Measurements from ENCODE around the gene MSL2.
"Not testable (repeated sequence)": the region's sequence is repeated elsewhere in the genome, so short reads cannot be mapped to it uniquely, and the experiment has no call there.

MSL2 gene

DNA sequence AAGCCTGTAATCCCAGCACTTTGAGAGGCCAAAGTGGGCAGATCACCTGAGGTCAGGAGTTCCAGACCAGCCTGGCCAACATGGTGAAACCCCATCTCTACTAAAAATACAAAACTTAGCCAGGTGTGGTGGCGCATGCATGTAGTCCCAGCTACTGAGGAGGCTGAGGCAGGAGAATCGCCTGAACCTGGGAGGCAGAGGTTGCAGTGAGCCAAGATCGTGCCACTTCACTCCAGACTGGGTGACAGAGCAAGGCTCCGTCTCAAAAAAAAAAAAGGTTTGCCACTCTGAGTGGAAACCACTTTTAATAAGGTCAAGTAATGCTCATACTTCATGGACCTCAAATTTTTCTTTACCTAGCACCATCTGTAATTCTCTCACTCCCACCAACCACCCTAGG lies 51.7 kb downstream of the MSL2 start:
- not testable (repeated sequence) for DNase-seq (ENCODE audit: low read depth)

- DNase-seq (ENCODE audit: low read depth) = peak; percentile 94
Measured at GRCh38 chr3:136142592-136142991, 53.5 kb downstream of the MSL2 start.

- peak; percentile 32 for DNase-seq (ENCODE audit: low read depth)
Measured at GRCh38 chr3:136141891-136142290, 54.2 kb downstream of the MSL2 start.

GRCh38 chr3:136141291-136141785 lies 54.8 kb downstream of the MSL2 start:
- DNase-seq (ENCODE audit: low read depth) = no peak

GRCh38 chr3:136136454-136136853 lies 59.7 kb downstream of the MSL2 start:
- no peak for DNase-seq (ENCODE audit: low read depth)

- no peak for DNase-seq (ENCODE audit: low read depth)
Measured at GRCh38 chr3:136135039-136135802, 60.9 kb downstream of the MSL2 start.

DNA sequence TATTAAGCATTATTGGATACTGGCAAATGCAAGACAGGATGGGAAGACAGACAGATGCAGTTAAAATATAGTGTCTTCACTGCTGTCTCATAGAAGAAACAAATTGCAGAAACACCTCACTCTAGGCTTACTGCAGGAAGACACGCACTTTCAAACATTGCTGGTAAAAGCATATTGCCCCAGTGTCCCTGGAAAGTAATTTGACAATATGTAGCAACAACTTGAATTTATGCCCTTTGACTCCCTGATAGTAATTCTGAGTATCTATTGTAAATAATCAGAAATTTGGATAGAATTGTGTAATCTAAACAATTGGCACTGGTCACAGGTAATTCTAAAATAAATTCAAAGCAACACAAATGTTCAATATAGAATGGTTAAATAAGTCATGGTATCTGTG lies 62.0 kb downstream of the MSL2 start:
- no peak for DNase-seq (ENCODE audit: low read depth)

GRCh38 chr3:136131647-136132046 lies 64.5 kb downstream of the MSL2 start:
- not testable (repeated sequence) for DNase-seq (ENCODE audit: low read depth)

DNA sequence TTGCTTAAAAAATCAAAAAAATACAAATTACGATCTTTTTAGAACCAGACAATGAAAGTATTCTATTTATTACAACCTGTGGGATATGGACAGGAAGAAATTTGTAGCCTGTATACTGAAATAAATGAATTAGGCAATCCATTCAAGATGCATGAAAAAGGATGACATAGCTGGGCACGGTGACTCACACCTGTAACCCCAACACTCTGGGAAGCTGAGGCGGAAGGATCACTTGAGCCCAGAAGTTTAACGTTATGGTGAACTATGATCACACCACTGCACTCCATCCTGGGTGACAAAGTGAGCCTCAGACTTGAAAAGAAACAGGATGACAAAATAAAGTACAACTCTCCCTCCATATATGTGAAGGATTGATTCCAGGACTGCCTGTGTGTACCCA lies 74.1 kb downstream of the MSL2 start:
- no peak for DNase-seq (ENCODE audit: low read depth)

GRCh38 chr3:136120373-136121348 lies 75.5 kb downstream of the MSL2 start:
- DNase-seq (ENCODE audit: low read depth) = no peak

- not testable (repeated sequence) for DNase-seq (ENCODE audit: low read depth)
Measured at GRCh38 chr3:136119783-136120182, 76.4 kb downstream of the MSL2 start.

GRCh38 chr3:136119332-136119731 lies 76.8 kb downstream of the MSL2 start:
- DNase-seq (ENCODE audit: low read depth) = not testable (repeated sequence)

DNA sequence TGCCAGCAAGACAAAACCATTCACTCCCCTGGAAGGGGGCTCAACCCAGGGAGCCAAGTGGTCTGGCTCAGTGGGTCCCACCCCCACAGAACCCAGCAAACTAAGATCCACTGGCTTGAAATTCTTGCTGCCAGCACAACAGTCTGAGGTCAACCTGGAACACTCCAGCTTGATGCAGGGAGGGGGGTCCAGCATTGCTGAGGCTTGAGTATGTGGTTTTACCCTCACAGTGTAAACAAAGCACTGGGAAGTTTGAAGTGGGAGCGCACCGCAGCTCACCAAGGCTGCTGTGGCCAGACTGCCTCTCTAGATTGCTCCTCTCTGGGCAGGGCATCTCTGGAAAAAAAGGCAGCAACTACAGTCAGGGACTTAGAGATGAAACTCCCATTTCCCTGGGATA lies 81.7 kb downstream of the MSL2 start:
- DNase-seq (ENCODE audit: low read depth) = no peak

DNA sequence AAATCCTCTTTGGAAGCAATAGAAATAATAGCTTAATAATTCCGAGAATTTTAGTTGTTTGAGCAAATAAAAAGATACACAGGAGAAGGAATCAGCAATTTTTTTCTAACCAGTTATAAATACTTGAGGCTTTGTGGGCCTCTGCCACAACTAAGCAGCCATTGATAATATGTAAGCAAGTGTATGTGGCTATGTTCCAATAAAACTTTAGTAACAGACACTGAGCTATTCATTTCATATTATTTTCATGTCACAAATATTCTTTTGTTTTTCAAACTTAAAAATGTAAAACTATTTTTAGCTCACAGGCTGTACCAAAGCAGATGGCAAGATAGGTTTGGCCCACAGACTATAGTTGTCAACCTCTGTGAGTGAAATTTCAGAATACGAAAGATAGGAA lies 85.7 kb downstream of the MSL2 start:
- no peak for DNase-seq (ENCODE audit: low read depth)

DNA sequence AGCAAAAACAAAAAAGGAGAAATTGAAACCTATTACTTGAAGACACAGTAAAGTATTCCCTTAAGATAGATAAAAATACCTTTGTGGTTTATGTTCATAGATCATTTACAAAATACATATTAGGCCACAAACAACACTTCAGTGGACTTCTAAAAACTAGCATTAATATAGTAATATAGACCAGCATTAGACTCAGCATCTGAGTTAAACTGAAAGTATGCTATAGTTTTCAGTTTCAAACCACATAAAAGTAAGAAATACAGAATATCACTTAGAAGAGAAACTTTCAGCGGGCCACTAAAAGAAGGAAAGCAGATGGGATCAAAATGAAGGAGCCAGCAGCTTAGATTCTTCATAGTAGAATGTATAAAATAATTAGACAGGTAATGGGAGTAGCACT lies 86.6 kb downstream of the MSL2 start:
- DNase-seq (ENCODE audit: low read depth) = no peak

DNA sequence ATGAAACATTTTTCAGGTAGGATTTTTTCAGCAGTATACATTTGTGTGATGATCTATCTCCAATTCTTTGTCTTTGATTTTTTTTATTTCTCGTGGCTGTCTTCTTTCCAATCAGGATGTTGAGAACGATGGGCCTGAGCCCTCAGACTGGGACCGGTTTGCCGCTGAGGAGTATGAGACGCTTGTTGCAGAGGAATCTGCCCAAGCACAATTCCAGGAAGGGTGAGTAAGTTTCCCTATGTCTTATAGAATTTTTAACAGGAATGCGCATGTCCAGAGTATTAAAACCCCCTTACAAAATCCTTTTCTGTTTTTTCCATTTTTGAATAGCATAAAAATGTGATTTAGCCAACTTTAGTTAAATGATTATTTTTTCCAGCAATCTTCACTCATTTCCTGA lies 90.0 kb downstream of the MSL2 start:
- DNase-seq (ENCODE audit: low read depth) = no peak

DNA sequence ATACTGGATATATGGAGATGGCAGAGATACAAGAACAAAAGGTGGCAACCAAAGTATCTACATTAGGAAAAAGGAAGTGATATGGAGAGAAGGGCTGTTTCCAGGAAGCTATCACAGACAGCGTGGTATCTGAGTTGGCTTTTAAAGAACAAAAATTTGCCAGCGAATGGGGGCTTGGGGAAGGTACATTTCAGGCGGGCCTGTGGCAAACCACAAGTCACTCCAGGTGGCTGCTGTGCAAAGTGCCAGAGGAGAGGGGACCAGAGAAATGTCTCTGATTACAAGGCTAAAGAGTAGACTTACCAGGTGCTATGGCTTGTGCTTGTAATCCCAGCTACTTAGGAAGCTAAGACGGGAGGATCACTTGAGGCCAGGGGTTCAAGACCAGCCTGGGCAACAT lies 91.1 kb downstream of the MSL2 start:
- DNase-seq (ENCODE audit: low read depth) = no peak
